SJSA1 (cell line): ENCODE measurements around the gene INPP4A. TPM values are rescaled to one million over a fixed set of nuclear protein-coding genes. Genes with fewer than 3 reads are reported as not detected.

ENCODE experiments used
- DNase-seq, 2 experiments: peaks; one replicate each; pipeline ENCODE4 v3.0.0-alpha.2; 2015 to 2020; ENCODE audit warnings: low spot score in 2 of 2, low read depth in 1 of 2
- H3K27ac ChIP-seq: fragments of 250-450 bp; sonication (Bioruptor Pico); 2 replicates; pipeline ENCODE4 v1.5.1; 2020; ENCODE audit warnings: mild to moderate bottlenecking, moderate library complexity
- H3K27me3 ChIP-seq: fragments of 250-450 bp; sonication (Bioruptor Pico); replicated peaks from 2 replicates; pipeline ENCODE4 v1.5.1; 2020; ENCODE audit warnings: mild to moderate bottlenecking, moderate library complexity
- H3K36me3 ChIP-seq: fragments of 250-450 bp; sonication (Bioruptor Pico); 2 replicates; pipeline ENCODE4 v1.5.1; 2020; ENCODE audit warnings: mild to moderate bottlenecking
- H3K4me1 ChIP-seq: fragments of 250-450 bp; sonication (Bioruptor Pico); replicated peaks from 2 replicates; pipeline ENCODE4 v1.6.1; 2021; ENCODE audit warnings: mild to moderate bottlenecking
- H3K4me3 ChIP-seq: fragments of 250-450 bp; sonication (Bioruptor Pico); 2 replicates; pipeline ENCODE4 v1.5.1; 2020; ENCODE audit warnings: mild to moderate bottlenecking
- H3K9me3 ChIP-seq: fragments of 250-450 bp; sonication (Bioruptor Pico); replicated peaks from 2 replicates; pipeline ENCODE4 v1.5.1; 2020; ENCODE audit warnings: mild to moderate bottlenecking
- total RNA-seq: library from RNA; depleted of rRNA; stranded (reverse); fragments of >200 nt; shearing (Covaris generic); gene quantifications from 2 replicates; pipeline ENCODE4 v1.2.3, GENCODE V29; 2014

INPP4A gene
- total RNA-seq, 1 experiment from 2014 or later = 16.9 TPM

GRCh38 chr2:98479959-98480524, 35.4 kb downstream of the INPP4A start:
- Histone ChIP-seq H3K4me1 (no peaks in the 10 kb centered on the region), H3K9me3 (no peaks in the 10 kb centered on the region), H3K36me3 (no peaks in the 10 kb centered on the region), H3K27me3 (no peaks in the 10 kb centered on the region), H3K27ac (no peak overlapping the region), H3K4me3 (no peak overlapping the region)
- DNase-seq = no peak

GRCh38 chr2:98480598-98480997, 35.9 kb downstream of the INPP4A start:
- no peaks in the 10 kb centered on the region for H3K36me3 ChIP-seq
- H3K9me3 ChIP-seq = no peaks in the 10 kb centered on the region
- no peaks in the 10 kb centered on the region for H3K4me1 ChIP-seq
- no peaks in the 10 kb centered on the region for H3K27me3 ChIP-seq
- H3K4me3 ChIP-seq = no peak overlapping the region
- no peak overlapping the region for H3K27ac ChIP-seq
- no peak for DNase-seq

GRCh38 chr2:98482362-98482761, 37.7 kb downstream of the INPP4A start:
- no peaks in the 10 kb centered on the region for H3K4me1 ChIP-seq
- no peak overlapping the region for H3K27ac ChIP-seq
- no peaks in the 10 kb centered on the region for H3K36me3 ChIP-seq
- H3K4me3 ChIP-seq = no peak overlapping the region
- no peaks in the 10 kb centered on the region for H3K9me3 ChIP-seq
- no peak for DNase-seq
- no peaks in the 10 kb centered on the region for H3K27me3 ChIP-seq

DNA sequence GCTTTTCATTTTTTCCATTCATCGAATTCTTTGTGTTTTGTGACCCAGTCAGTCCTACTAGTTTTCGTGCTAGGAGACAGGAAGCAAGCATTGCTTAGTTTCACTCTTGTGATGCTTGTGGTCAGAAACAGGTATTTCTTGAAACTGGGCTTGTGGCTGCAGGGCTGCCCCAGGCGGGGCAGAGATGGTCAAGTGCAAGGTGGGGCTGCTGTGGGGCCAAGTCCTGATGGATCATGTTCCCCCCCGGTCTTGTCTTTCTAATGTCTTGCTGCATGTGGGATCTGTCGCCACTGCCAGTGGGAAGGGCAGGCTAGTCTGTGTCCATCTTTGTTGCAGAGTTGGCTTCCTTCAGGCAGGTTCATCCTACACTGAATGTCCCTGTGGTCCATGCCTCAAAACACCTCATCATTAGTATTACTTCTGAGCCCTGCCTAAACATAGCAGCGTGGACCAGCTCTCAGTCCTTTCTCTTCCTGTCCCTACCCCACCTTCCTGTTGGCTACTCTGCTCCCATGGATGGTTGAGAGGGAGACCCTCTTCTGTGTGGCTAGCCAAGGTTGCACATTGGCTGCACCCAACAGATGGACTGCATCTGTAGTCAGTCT, 38.7 kb downstream of the INPP4A start:
- no peak for DNase-seq
- Histone ChIP-seq H3K36me3 (no peaks in the 10 kb centered on the region), H3K27ac (no peak overlapping the region), H3K9me3 (no peaks in the 10 kb centered on the region), H3K4me3 (no peak overlapping the region), H3K27me3 (no peaks in the 10 kb centered on the region), H3K4me1 (no peaks in the 10 kb centered on the region)

DNA sequence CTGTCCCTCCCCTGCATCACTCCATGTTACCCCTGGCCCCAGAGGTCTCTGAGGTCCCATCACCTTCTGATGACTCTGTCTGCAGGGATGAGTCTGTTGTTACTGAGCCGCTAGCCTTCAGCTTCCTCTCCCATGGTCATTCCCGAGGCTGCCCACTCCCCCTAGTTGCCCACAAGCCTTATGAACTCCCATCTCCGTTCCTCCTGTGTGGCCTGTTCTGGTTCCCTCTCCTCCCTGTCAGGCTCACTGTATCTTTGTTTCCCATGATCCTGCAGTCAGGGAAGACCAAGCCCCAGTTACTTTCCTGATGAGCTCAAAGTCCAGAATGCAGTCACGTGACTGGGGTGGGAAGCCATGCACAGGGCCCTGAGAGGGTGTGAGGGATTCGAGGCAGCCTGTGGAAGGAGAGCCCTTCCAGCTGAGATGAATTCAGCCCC, 39.5 kb downstream of the INPP4A start:
- Histone ChIP-seq H3K27me3 (no peaks in the 10 kb centered on the region), H3K27ac (no peak overlapping the region), H3K4me1 (no peaks in the 10 kb centered on the region), H3K4me3 (no peak overlapping the region), H3K9me3 (no peaks in the 10 kb centered on the region), H3K36me3 (no peaks in the 10 kb centered on the region)
- no peak for DNase-seq

DNA sequence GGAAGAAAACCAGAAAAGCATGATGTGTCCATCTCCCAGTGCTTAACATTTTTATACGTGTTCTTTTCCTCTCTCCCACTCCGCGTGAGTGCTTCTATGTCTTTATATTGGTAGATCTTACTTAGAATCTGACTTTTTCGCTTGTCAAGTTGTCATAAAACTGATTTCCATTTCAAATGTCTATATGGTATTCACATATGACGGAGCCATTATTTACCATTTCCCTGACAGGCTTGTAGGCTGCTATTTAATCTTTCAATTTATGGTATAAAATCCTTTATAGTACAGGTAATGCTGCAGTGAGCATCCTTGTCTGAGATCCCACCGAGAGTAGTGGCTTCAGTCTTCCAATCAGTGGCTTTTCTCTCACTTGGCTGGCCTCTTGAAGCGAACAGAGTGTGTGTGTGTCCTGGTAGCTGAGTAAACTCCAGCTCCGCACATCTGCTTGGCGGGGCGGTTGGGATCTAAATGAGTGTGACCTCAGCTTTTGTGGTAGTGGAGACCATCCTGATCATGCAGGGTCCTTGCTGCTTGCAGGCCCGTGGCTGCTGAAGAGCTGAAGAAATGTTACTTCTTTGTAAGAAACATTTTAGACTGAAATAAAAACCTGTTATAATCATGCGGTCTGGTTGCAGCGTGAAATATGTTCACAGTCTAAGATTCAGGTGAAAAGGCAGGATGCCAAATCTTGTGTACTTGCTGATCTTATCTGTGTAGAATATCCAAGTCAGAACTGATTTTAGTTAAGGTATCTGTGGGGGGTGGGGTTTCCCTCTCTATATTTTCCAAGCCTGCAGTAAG, 40.2 kb downstream of the INPP4A start:
- Histone ChIP-seq H3K4me1 (no peaks in the 10 kb centered on the region), H3K4me3 (no peak overlapping the region), H3K9me3 (no peaks in the 10 kb centered on the region), H3K27me3 (no peaks in the 10 kb centered on the region), H3K36me3 (no peaks in the 10 kb centered on the region), H3K27ac (no peak overlapping the region)
- no peak for DNase-seq

DNA sequence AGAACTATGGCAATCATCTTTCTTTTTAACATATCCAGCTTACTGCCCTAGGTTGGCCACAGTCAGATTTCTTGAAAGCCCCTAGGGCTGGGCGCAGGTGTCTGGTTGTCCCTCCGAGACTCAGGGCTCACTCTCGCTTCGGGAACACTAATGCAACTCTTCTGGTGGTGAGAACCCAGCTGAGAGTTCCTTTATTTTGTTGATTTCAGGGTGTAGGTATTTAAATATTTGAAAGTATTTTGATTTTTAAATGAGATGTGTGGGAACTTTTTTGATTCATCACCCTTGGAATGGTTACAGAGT, 40.7 kb downstream of the INPP4A start:
- H3K4me1 ChIP-seq = no peaks in the 10 kb centered on the region
- H3K4me3 ChIP-seq = no peak overlapping the region
- H3K27me3 ChIP-seq = no peaks in the 10 kb centered on the region
- H3K36me3 ChIP-seq = no peaks in the 10 kb centered on the region
- DNase-seq = no peak
- H3K27ac ChIP-seq = no peak overlapping the region
- H3K9me3 ChIP-seq = no peaks in the 10 kb centered on the region

DNA sequence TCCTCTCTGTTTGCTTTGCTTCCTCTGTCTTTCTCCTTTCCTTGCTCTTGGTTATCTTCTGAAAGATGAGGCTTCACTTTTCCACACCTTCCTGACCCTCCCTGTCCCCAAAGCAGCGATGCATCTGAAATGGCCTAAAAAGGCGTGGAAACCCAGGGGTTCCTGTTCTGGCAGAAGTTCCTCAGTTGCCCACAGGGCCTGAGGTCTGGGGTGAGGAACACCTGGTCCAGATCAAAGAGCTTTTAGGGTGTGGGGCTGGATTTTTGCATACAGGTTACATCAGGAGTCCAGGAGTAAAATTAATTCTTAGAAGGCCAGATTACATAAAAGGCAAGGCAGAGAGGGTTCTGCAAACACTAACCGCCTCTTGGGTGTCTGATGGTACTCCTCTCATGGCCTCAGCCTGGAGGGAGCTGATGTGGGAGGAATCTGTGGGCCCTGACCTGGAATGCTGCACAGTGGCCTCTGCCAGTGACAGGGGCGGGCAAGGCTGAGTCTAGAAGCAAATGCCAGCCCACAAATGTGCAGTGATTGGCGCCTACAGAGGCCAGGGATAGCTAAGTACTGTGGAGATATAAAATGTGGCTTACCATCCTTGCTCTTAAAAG, 41.8 kb downstream of the INPP4A start:
- H3K9me3 ChIP-seq = no peaks in the 10 kb centered on the region
- H3K27me3 ChIP-seq = no peaks in the 10 kb centered on the region
- no peaks in the 10 kb centered on the region for H3K36me3 ChIP-seq
- no peak overlapping the region for H3K4me3 ChIP-seq
- H3K27ac ChIP-seq = no peak overlapping the region
- H3K4me1 ChIP-seq = no peaks in the 10 kb centered on the region
- DNase-seq = no peak

GRCh38 chr2:98487101-98487805, 42.6 kb downstream of the INPP4A start:
- H3K4me3 ChIP-seq = no peak overlapping the region
- no peaks in the 10 kb centered on the region for H3K4me1 ChIP-seq
- no peak for DNase-seq
- H3K9me3 ChIP-seq = no peaks in the 10 kb centered on the region
- H3K36me3 ChIP-seq = no peaks in the 10 kb centered on the region
- no peak overlapping the region for H3K27ac ChIP-seq
- no peaks in the 10 kb centered on the region for H3K27me3 ChIP-seq

DNA sequence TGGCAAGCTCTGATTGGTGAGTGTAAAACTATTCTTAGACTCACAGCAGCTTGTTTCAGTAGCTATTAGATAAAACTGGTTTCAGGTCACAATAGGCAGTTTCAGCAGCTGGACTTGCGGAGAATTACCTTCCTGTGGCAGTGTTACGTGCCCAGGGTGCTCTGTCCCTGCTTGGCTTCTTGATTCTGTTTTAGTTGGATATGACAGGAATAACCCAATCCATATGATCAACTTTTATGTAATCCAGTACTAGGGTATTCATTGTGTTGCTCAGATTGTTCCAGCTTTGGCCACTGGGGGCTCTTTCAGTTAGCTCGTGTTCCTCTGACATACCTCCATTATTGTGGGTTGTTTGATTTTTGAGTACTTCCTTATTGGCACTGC, 43.1 kb downstream of the INPP4A start:
- no peaks in the 10 kb centered on the region for H3K36me3 ChIP-seq
- no peak overlapping the region for H3K27ac ChIP-seq
- no peaks in the 10 kb centered on the region for H3K9me3 ChIP-seq
- no peak for DNase-seq
- H3K27me3 ChIP-seq = no peaks in the 10 kb centered on the region
- no peaks in the 10 kb centered on the region for H3K4me1 ChIP-seq
- no peak overlapping the region for H3K4me3 ChIP-seq

GRCh38 chr2:98488252-98488651, 43.6 kb downstream of the INPP4A start:
- no peak for DNase-seq
- no peak overlapping the region for H3K27ac ChIP-seq

GRCh38 chr2:98489486-98489885, 44.8 kb downstream of the INPP4A start:
- Histone ChIP-seq H3K4me1 (no peaks in the 10 kb centered on the region), H3K27me3 (no peaks in the 10 kb centered on the region), H3K36me3 (no peaks in the 10 kb centered on the region), H3K9me3 (no peaks in the 10 kb centered on the region; the same call in 1 of the 2 replicates), H3K4me3 (no peak overlapping the region), H3K27ac (no peak overlapping the region)
- DNase-seq = no peak

More at GRCh38 chr2:98488252-98488651, 43.6 kb downstream of the INPP4A start:
- no peaks in the 10 kb centered on the region for H3K36me3 ChIP-seq
- no peaks in the 10 kb centered on the region for H3K4me1 ChIP-seq
- no peaks in the 10 kb centered on the region for H3K27me3 ChIP-seq
- H3K4me3 ChIP-seq = no peak overlapping the region
- no peaks in the 10 kb centered on the region for H3K9me3 ChIP-seq

DNA sequence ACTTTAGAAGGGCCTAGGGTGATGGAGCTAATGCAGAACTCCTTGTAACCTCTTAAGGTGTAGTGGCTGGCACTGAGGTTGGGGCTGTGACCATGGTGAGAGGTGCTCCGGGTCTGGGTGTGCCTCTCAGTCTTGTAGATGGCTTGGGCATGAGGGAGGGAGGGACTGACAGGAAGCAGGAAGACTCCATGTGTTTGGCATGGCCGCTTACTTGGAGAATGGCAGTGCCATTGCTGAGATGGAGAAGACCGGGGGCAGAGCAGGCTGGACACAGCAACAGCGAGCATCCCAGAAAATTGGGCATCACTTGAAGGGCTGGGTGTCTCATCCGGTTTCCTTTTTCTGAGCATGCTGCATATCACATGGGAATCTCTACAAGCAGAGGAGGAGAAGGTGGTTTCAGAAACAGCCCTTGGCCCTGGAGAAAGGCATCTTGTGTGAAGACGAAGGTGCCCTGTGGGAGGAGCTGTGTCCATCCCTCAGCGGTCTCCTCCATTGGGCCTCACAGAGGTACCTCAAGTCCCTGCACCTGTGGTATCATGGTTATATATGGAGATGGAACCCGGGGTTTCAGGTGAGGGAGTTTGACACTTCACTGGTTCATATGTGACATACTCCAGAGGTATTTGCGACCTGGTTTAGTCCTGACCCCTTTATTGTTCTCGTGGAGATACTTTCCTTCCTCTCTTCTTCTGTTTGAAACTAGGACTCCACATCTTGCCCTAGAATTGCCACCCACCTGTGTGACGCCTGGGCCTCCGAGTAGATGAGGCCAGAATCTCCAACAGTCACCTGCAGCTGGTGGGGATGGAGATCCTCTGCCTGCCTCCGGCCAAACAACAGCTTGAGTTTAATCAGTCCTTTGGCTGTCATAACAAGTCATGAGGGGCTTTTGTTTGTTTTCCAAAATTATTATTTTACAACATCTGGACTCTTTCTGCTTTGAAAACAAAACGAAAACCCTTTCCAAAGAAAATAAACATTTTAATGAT, 45.6 kb downstream of the INPP4A start:
- H3K27ac ChIP-seq = no peak overlapping the region
- DNase-seq = no peak
- H3K4me1 ChIP-seq = no peaks in the 10 kb centered on the region
- H3K36me3 ChIP-seq = no peaks in the 10 kb centered on the region
- H3K27me3 ChIP-seq = no peaks in the 10 kb centered on the region
- H3K4me3 ChIP-seq = no peak overlapping the region
- peaks cover 3% of the 10 kb centered on the region; the same call in 1 of the 2 replicates for H3K9me3 ChIP-seq
